ENCODE measurements around the gene CCDC47. TPM values are rescaled to one million over a fixed set of nuclear protein-coding genes. Genes with fewer than 3 reads are reported as not detected.
A peak's percentile ranks its signal among the peaks of the same experiment; 100 is the strongest.

CCDC47 gene
- total RNA-seq, 1 experiment from 2014 or later, result 117 TPM

GRCh38 chr17:63772801-63773271, 561 bp downstream of the CCDC47 start:
- Histone ChIP-seq H2AFZ (ENCODE audit: low read depth, low read length, poor library complexity, severe bottlenecking) (no peak overlapping the region), H3K9ac (ENCODE audit: low read length) (peak overlapping the region; percentile 94), H3K36me3 (ENCODE audit: control insufficient read depth in 1 of 2, insufficient read depth in 2 of 2, low read length in 2 of 2) (peaks cover 6 to 20% of the 10 kb centered on the region in 2 experiments; a peak in 2 of 4 replicates), H3K27me3 (ENCODE audit: insufficient read depth, low read length) (no peaks in the 10 kb centered on the region), H3K4me3 (replicated peaks in 1 of 2; ENCODE audit: low read depth in 1 of 2, low read length in 2 of 2) (peak overlapping the region; percentile 81 to 83), H3K4me2 (ENCODE audit: low read length) (peak overlapping the region; percentile 84), H3K9me3 (ENCODE audit: control insufficient read depth in 1 of 2, insufficient read depth in 1 of 2, low read depth in 1 of 2, low read length in 2 of 2) (no peaks in the 10 kb centered on the region), H3K79me2 (ENCODE audit: insufficient read depth, low read length) (peaks cover 94% of the 10 kb centered on the region), H4K20me1 (ENCODE audit: insufficient read depth) (peaks cover 16% of the 10 kb centered on the region; the same call in 1 of the 2 replicates), H3K9me2 (ENCODE audit: insufficient read depth) (no peaks in the 10 kb centered on the region), H3K4me1 (ENCODE audit: control insufficient read depth in 1 of 2, insufficient read depth in 2 of 2, low read length in 2 of 2) (peaks cover 15 to 29% of the 10 kb centered on the region in 2 experiments), H3K27ac (ENCODE audit: low read depth, low read length) (peak overlapping the region; percentile 91)
- DNase-seq (ENCODE audit: low read depth, low spot score), result no peak
- TF ChIP-seq YY1 (IDR thresholded peaks at IDR 0.05; ENCODE audit: extremely low read depth, insufficient replicate concordance, low read depth, low read length), result no peak
- no peak for TF ChIP-seq MAX (IDR thresholded peaks at IDR 0.05)
- TF ChIP-seq, protein P1, sequence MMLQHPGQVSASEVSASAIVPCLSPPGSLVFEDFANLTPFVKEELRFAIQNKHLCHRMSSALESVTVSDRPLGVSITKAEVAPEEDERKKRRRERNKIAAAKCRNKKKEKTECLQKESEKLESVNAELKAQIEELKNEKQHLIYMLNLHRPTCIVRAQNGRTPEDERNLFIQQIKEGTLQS (IDR thresholded peaks at IDR 0.05), result no peak
- no peak for TF ChIP-seq POLR2AphosphoS5 (IDR thresholded peaks at IDR 0.05; ENCODE audit: low read depth, low read length)
- TF ChIP-seq ELF1 (IDR thresholded peaks at IDR 0.05; ENCODE audit: borderline replicate concordance, low read depth), result no peak
- no peak for TF ChIP-seq CEBPB (IDR thresholded peaks at IDR 0.05; ENCODE audit: low read depth)
- TF ChIP-seq ZNF274 (IDR thresholded peaks at IDR 0.05; ENCODE audit: low read depth, low read length), result no peak
- no peak for TF ChIP-seq CBX3 (IDR thresholded peaks at IDR 0.05; ENCODE audit: low read depth)
- TF ChIP-seq EZH2phosphoT487 (IDR thresholded peaks at IDR 0.05; ENCODE audit: borderline replicate concordance), result no peak
- no peak for TF ChIP-seq ZFX (IDR thresholded peaks at IDR 0.05)
- TF ChIP-seq JUND (IDR thresholded peaks at IDR 0.05), result no peak
- no peak for TF ChIP-seq FOSL1 (IDR thresholded peaks at IDR 0.05; ENCODE audit: low read depth)
- BruUV-seq (replicated peaks), result TSS peak; percentile 81
- ChIA-PET POLR2A (interaction anchor here (1.2 to 2.7 kb wide), 11 partner anchors 8 to 312 kb away, joined by 3 to 42 read pairs (median 13); partner anchors contain the start of genes FTSJ3 and PSMC5), RAD21 (ENCODE audit: low non-redundant PET in 1 of 2, low total read pairs in 2 of 2, uncharacterized antibody in 2 of 2, unreplicated experiment in 2 of 2) (no interaction called here), CTCF (interaction anchor here (1.0 kb wide), 1 partner anchor 62 kb away, joined by 3 read pairs; no protein-coding TSS in a partner anchor)
- intact Hi-C loops (cut with micrococcal nuclease), result loop anchor here (1.0 to 2.0 kb wide), 3 partner anchors 32 to 70 kb away; partner anchors contain the start of genes FTSJ3, PSMC5, SMARCD2 and STRADA
- ATAC-seq, result no peak
